ENCODE data around the gene LHX5. TPM values are rescaled to one million over a fixed set of nuclear protein-coding genes. Genes with fewer than 3 reads are reported as not detected.
A peak's percentile ranks its signal among the peaks of the same experiment; 100 is the strongest.

The LHX5 gene
- total RNA-seq, 1 donor from 2014 or later: 1.5 TPM

- Mint-ChIP-seq H3K9me3 (no peaks in the 10 kb centered on the region), H3K27me3 (ENCODE audit: low read depth) (peaks cover 21% of the 10 kb centered on the region), H3K4me1 (peaks cover 12% of the 10 kb centered on the region), H3K36me3 (ENCODE audit: low read depth) (no peaks in the 10 kb centered on the region), H3K4me3 (no peak overlapping the region), H3K27ac (ENCODE audit: unreplicated experiment) (no peak overlapping the region)
- DNase-seq (ENCODE audit: low read depth, low spot score): peak; percentile 72
- peak; percentile 91 for TF ChIP-seq CTCF (conservative IDR thresholded peaks at IDR 0.05)
Measured at GRCh38 chr12:113424915-113425823, 46.5 kb downstream of the LHX5 start.

GRCh38 chr12:113424456-113424855 is 47.2 kb downstream of the LHX5 start:
- peaks cover 12% of the 10 kb centered on the region for H3K4me1 Mint-ChIP-seq
- no peak overlapping the region for H3K4me3 Mint-ChIP-seq
- H3K9me3 Mint-ChIP-seq: no peaks in the 10 kb centered on the region
- H3K36me3 Mint-ChIP-seq (ENCODE audit: low read depth): no peaks in the 10 kb centered on the region
- no peak for TF ChIP-seq CTCF (conservative IDR thresholded peaks at IDR 0.05)
- H3K27ac Mint-ChIP-seq (ENCODE audit: unreplicated experiment): no peak overlapping the region
- H3K27me3 Mint-ChIP-seq (ENCODE audit: low read depth): peaks cover 17% of the 10 kb centered on the region
- DNase-seq (ENCODE audit: low read depth, low spot score): no peak

GRCh38 chr12:113422886-113423669 is 48.6 kb downstream of the LHX5 start:
- Mint-ChIP-seq H3K27ac (ENCODE audit: unreplicated experiment) (no peak overlapping the region), H3K4me3 (no peak overlapping the region), H3K9me3 (no peaks in the 10 kb centered on the region), H3K4me1 (peaks cover 12% of the 10 kb centered on the region), H3K36me3 (ENCODE audit: low read depth) (no peaks in the 10 kb centered on the region), H3K27me3 (ENCODE audit: low read depth) (peaks cover 16% of the 10 kb centered on the region)
- DNase-seq (ENCODE audit: low read depth, low spot score): no peak
- TF ChIP-seq CTCF (conservative IDR thresholded peaks at IDR 0.05): no peak

- Mint-ChIP-seq H3K4me3 (peak within 1 kb of the TSS; percentile 88), H3K4me1 (peaks cover 12% of the 10 kb centered on the region), H3K36me3 (ENCODE audit: low read depth) (no peaks in the 10 kb centered on the region), H3K27me3 (ENCODE audit: low read depth) (peaks cover 12% of the 10 kb centered on the region), H3K9me3 (no peaks in the 10 kb centered on the region), H3K27ac (ENCODE audit: unreplicated experiment) (peak within 1 kb of the TSS; percentile 95)
- no peak for TF ChIP-seq CTCF (conservative IDR thresholded peaks at IDR 0.05)
- DNase-seq (ENCODE audit: low read depth, low spot score): peak; percentile 12
Measured at GRCh38 chr12:113422030-113422885, 49.4 kb downstream of the LHX5 start, which contains the start of gene SDSL. SDSL (plus strand) TSS chr12:113422380; CDS start chr12:113427983, 5,603 bp downstream.

Measured in neural crest cell (in vitro differentiated cells).